Gastrocnemius medialis (tissue), 4 donors: ENCODE data around the gene RAD23A. TPM values are rescaled to one million over a fixed set of nuclear protein-coding genes. Genes with fewer than 3 reads are reported as not detected.
A peak's percentile ranks its signal among the peaks of the same experiment; 100 is the strongest.

Experiments used
- ATAC-seq, 2 donors: fragments of 150-250 bp; one replicate each; pipeline ENCODE4 v1.9.1; 2016
- DNase-seq, 2 donors: peaks; one replicate each; pipeline ENCODE4 v3.0.0-alpha.2; 2019
- H3K27ac ChIP-seq, 4 donors: fragments of 200-600 bp; sonication (generic); 1 replicate in 1 of 4; 2 replicates in 3 of 4; pipeline ENCODE4 v1.5.1; 2016 to 2018; ENCODE audit warnings: mild to moderate bottlenecking in 2 of 4, moderate library complexity in 1 of 4
- H3K27me3 ChIP-seq, 3 donors: fragments of 200-600 bp; sonication (generic) in 2 of 3; 1 replicate in 1 of 3; 2 replicates in 2 of 3; pipeline versions ENCODE4 v1.5.1 to v1.6.0; 2016 to 2019; ENCODE audit warnings: mild to moderate bottlenecking in 1 of 3, moderate library complexity in 1 of 3
- H3K36me3 ChIP-seq, 2 donors: fragments of 200-600 bp; sonication (generic) in 1 of 2; one replicate each; pipeline ENCODE4 v1.5.1; 2017 to 2018
- H3K4me1 ChIP-seq, 2 donors: fragments of 200-600 bp; sonication (generic) in 1 of 2; one replicate each; pipeline ENCODE4 v1.5.1; 2016 to 2017; ENCODE audit warnings: mild to moderate bottlenecking in 2 of 2
- H3K4me3 ChIP-seq, 4 donors: fragments of 200-600 bp; sonication (generic) in 3 of 4; 1 replicate in 1 of 4; 2 replicates in 3 of 4; pipeline ENCODE4 v1.5.1; 2016 to 2019; ENCODE audit warnings: mild to moderate bottlenecking in 2 of 4
- H3K9me3 ChIP-seq, 3 donors: fragments of 200-600 bp; sonication (generic) in 2 of 3; 1 replicate in 1 of 3; 2 replicates in 2 of 3; pipeline ENCODE4 v1.5.1; 2016 to 2019
- CTCF ChIP-seq, 5 experiments: fragments of 450-650 bp in 3 of 5; fragments of 200-600 bp in 2 of 5; sonication (generic) in 2 of 5; IDR thresholded peaks in 4 of 5; conservative IDR thresholded peaks in 1 of 5; 1 replicate in 4 of 5; 2 replicates in 1 of 5; pipeline ENCODE4 v1.5.1; 2016 to 2019; ENCODE audit warnings: antibody characterized with exemption in 5 of 5, mild to moderate bottlenecking in 3 of 5, moderate library complexity in 3 of 5
- POLR2A ChIP-seq, 2 donors: fragments of 450-650 bp; IDR thresholded peaks; one replicate each; pipeline ENCODE4 v1.6.1; 2017; ENCODE audit warnings: antibody characterized with exemption in 2 of 2, mild to moderate bottlenecking in 2 of 2, moderate library complexity in 2 of 2
- in situ Hi-C, 4 donors: fragments of 200-750 bp; cut with MboI; loops; one replicate each; pipeline versions ENCODE4 v1.15.0 to v1.8.0; 2017; ENCODE audit warnings: low sequenced_read_pairs in 4 of 4
- intact Hi-C: fragments of 100-400 bp; cut with DNase I; formaldehyde crosslinking; loops from one replicate; pipeline ENCODE4 v1.15.1; 2023; ENCODE audit warnings: low total_unique reads
- total RNA-seq, 4 donors: library from RNA; depleted of rRNA; stranded (reverse); fragments of >200 nt; gene quantifications; one replicate each; pipeline versions ENCODE4 v1.1.0 to v1.2.3, GENCODE V29; 2016

Gene RAD23A
- total RNA-seq, 4 donors from 2014 or later = 618 to 949 (median 780) TPM

GRCh38 chr19:12984683-12985048 lies 39.0 kb downstream of the RAD23A start:
- no peaks in the 10 kb centered on the region for H3K9me3 ChIP-seq
- H3K4me3 ChIP-seq = no peak overlapping the region
- ATAC-seq (peak in 1 of 2 donors; percentile 9), DNase-seq (no peak)
- TF ChIP-seq POLR2A (IDR thresholded peaks at IDR 0.05) (no peak), CTCF (IDR thresholded peaks at IDR 0.05 in 4 of 5, conservative IDR thresholded peaks at IDR 0.05 in 1 of 5) (no peak)
- in situ Hi-C loops (loop anchor here (5.0 to 10.0 kb wide), 3 partner anchors 50 to 110 kb away; no protein-coding TSS in a partner anchor), intact Hi-C loops (loop anchor here (2.0 kb wide), 1 partner anchor 48 kb away; no protein-coding TSS in a partner anchor)
- no peaks in the 10 kb centered on the region for H3K36me3 ChIP-seq
- H3K27ac ChIP-seq = peak overlapping the region; percentile 78 to 87 (median 84)
- no peaks in the 10 kb centered on the region for H3K27me3 ChIP-seq
- peaks cover 18 to 20% of the 10 kb centered on the region in 2 donors for H3K4me1 ChIP-seq

GRCh38 chr19:12985049-12985776 lies 39.6 kb downstream of the RAD23A start:
- Histone ChIP-seq H3K27me3 (no peaks in the 10 kb centered on the region), H3K9me3 (no peaks in the 10 kb centered on the region), H3K36me3 (no peaks in the 10 kb centered on the region), H3K4me3 (no peak overlapping the region), H3K4me1 (peaks cover 18 to 20% of the 10 kb centered on the region in 2 donors), H3K27ac (peak overlapping the region; percentile 78 to 87 (median 84))
- DNase-seq (peak; percentile 89 to 94), ATAC-seq (peak; percentile 89 to 93)
- intact Hi-C loops = loop anchor here (2.0 kb wide), 1 partner anchor 48 kb away; no protein-coding TSS in a partner anchor
- TF ChIP-seq CTCF (IDR thresholded peaks at IDR 0.05 in 4 of 5, conservative IDR thresholded peaks at IDR 0.05 in 1 of 5) = peak in 1 of 5 experiments; percentile 11
- peak; percentile 55 to 63 for TF ChIP-seq POLR2A (IDR thresholded peaks at IDR 0.05)
- in situ Hi-C loops = loop anchor here in 3 of 4 donors (10.0 kb wide), 2 partner anchors 50 to 110 kb away; no protein-coding TSS in a partner anchor

- ATAC-seq = no peak
- no peaks in the 10 kb centered on the region for H3K27me3 ChIP-seq
- in situ Hi-C loops = loop anchor here in 3 of 4 donors (10.0 kb wide), 2 partner anchors 48 to 108 kb away; no protein-coding TSS in a partner anchor
- H3K27ac ChIP-seq = no peak overlapping the region
- H3K9me3 ChIP-seq = no peaks in the 10 kb centered on the region
- no peak overlapping the region for H3K4me3 ChIP-seq
- H3K36me3 ChIP-seq = no peaks in the 10 kb centered on the region
- intact Hi-C loops = no loop called here
- no peak for DNase-seq
- H3K4me1 ChIP-seq = peaks cover 18 to 20% of the 10 kb centered on the region in 2 donors
- no peak for TF ChIP-seq POLR2A (IDR thresholded peaks at IDR 0.05)
- no peak for TF ChIP-seq CTCF (IDR thresholded peaks at IDR 0.05 in 4 of 5, conservative IDR thresholded peaks at IDR 0.05 in 1 of 5)
Measured at GRCh38 chr19:12986726-12987125, 41.1 kb downstream of the RAD23A start.

GRCh38 chr19:12987190-12987589 lies 41.5 kb downstream of the RAD23A start:
- in situ Hi-C loops (loop anchor here in 3 of 4 donors (10.0 kb wide), 2 partner anchors 48 to 108 kb away; no protein-coding TSS in a partner anchor), intact Hi-C loops (no loop called here)
- TF ChIP-seq CTCF (IDR thresholded peaks at IDR 0.05 in 4 of 5, conservative IDR thresholded peaks at IDR 0.05 in 1 of 5) (no peak), POLR2A (IDR thresholded peaks at IDR 0.05) (no peak)
- Histone ChIP-seq H3K27me3 (no peaks in the 10 kb centered on the region), H3K4me3 (no peak overlapping the region), H3K9me3 (no peaks in the 10 kb centered on the region), H3K36me3 (no peaks in the 10 kb centered on the region), H3K27ac (no peak overlapping the region), H3K4me1 (peaks cover 18 to 20% of the 10 kb centered on the region in 2 donors)
- ATAC-seq = no peak
- no peak for DNase-seq
